Endothelial cell of umbilical vein (primary cell): ENCODE results near the gene LRCH3. TPM values are rescaled to one million over a fixed set of nuclear protein-coding genes. Genes with fewer than 3 reads are reported as not detected.

Experiments
- BruUV-seq: library from RNA; stranded (reverse); fragments of 400-500 nt; replicated peaks from 2 replicates; lab custom pipeline; 2021; lab: Mats Ljungman, UMichigan
- CTCF ChIA-PET: fragments of 300-600, 350-600 bp; sonication (Branson Sonifier 250); formaldehyde crosslinking; loops from one replicate; lab custom pipeline; 2021; ENCODE audit warnings: antibody characterized with exemption, inconsistent platforms; lab: Charles Lee
- POLR2A ChIA-PET: fragments of 300-600, 350-600 bp; sonication (Branson Sonifier 250); formaldehyde crosslinking; loops from one replicate; lab custom pipeline; 2021; ENCODE audit warnings: antibody characterized with exemption, inconsistent platforms; lab: Charles Lee
- DNase-seq: peaks from one replicate; pipeline ENCODE4 v3.0.0-alpha.2; 2011; ENCODE audit warnings: low read depth, low spot score
- FAIRE-seq: peaks from 2 replicates; lab custom pipeline; 2011; peaks lifted over from hg19 to GRCh38; lab: Jason Lieb, UNC
- H2AFZ ChIP-seq: 2 replicates; pipeline ENCODE4 v1.6.0; 2012; ENCODE audit warnings: low read depth, low read length, control low read depth, inconsistent platforms
- H3K27ac ChIP-seq: 2 replicates; pipeline ENCODE4 v1.5.1; 2011; ENCODE audit warnings: low read depth, mild to moderate bottlenecking, control low read depth, low read length, moderate library complexity; ENCODE audit not compliant: insufficient read depth
- H3K27me3 ChIP-seq, 2 experiments: 2 replicates each; pipeline versions ENCODE4 v1.6.0 to v1.6.1; 2011; ENCODE audit warnings: low read length in 2 of 2, mixed read lengths in 1 of 2; ENCODE audit not compliant: control insufficient read depth in 2 of 2, insufficient read depth in 2 of 2
- H3K36me3 ChIP-seq, 2 experiments: 2 replicates in 1 of 2; 3 replicates in 1 of 2; pipeline ENCODE4 v1.5.1; 2011; ENCODE audit warnings: low read length in 2 of 2, mild to moderate bottlenecking in 1 of 2, moderate library complexity in 1 of 2; ENCODE audit not compliant: control insufficient read depth in 2 of 2, insufficient read depth in 2 of 2; ENCODE audit errors: extremely low read depth in 1 of 2
- H3K4me1 ChIP-seq: 3 replicates; pipeline ENCODE4 v1.5.1; 2011; ENCODE audit warnings: mild to moderate bottlenecking, low read length; ENCODE audit not compliant: control insufficient read depth, insufficient read depth; ENCODE audit errors: extremely low read depth
- H3K4me2 ChIP-seq: 2 replicates; pipeline ENCODE4 v1.6.1; 2011; ENCODE audit warnings: low read length, control low read depth, mixed read lengths; ENCODE audit not compliant: insufficient read depth
- H3K4me3 ChIP-seq, 3 experiments: fragments of 200-600 bp in 1 of 3; sonication (generic), shearing (Covaris generic) in 1 of 3; replicated peaks in 1 of 3; 2 replicates each; pipeline ENCODE4 v1.5.1; 2011 to 2016; ENCODE audit warnings: control low read depth in 3 of 3, low read length in 3 of 3, mild to moderate bottlenecking in 2 of 3, inconsistent platforms in 1 of 3, low read depth in 1 of 3, moderate library complexity in 1 of 3; ENCODE audit not compliant: insufficient read depth in 1 of 3
- H3K79me2 ChIP-seq: 2 replicates; pipeline ENCODE4 v1.6.0; 2012; ENCODE audit warnings: low read length, inconsistent platforms; ENCODE audit not compliant: control insufficient read depth, insufficient read depth
- H3K9ac ChIP-seq: replicated peaks from 2 replicates; pipeline ENCODE3; 2011; ENCODE audit warnings: low read length, control low read depth; ENCODE audit not compliant: insufficient read depth; ENCODE audit errors: extremely low read depth
- H3K9me1 ChIP-seq: replicated peaks from 3 replicates; pipeline ENCODE4 v1.6.0; 2011; ENCODE audit warnings: mild to moderate bottlenecking, low read length; ENCODE audit not compliant: control insufficient read depth, insufficient read depth; ENCODE audit errors: extremely low read depth
- H3K9me3 ChIP-seq: replicated peaks from 2 replicates; pipeline ENCODE4 v1.5.1; 2012; ENCODE audit warnings: low read length, inconsistent platforms; ENCODE audit not compliant: control insufficient read depth, insufficient read depth
- H4K20me1 ChIP-seq: replicated peaks from 2 replicates; pipeline ENCODE3; 2011; ENCODE audit warnings: mild to moderate bottlenecking, low read length; ENCODE audit not compliant: control insufficient read depth, insufficient read depth; ENCODE audit errors: extremely low read depth
- JUN ChIP-seq: IDR thresholded peaks from 2 replicates; pipeline ENCODE4 v1.6.1; 2011; ENCODE audit warnings: borderline replicate concordance, low read depth; ENCODE audit not compliant: insufficient read length, insufficient read depth
- MAX ChIP-seq: IDR thresholded peaks from 2 replicates; pipeline ENCODE4 v1.6.1; 2011; ENCODE audit not compliant: insufficient read depth, insufficient read length
- MYC ChIP-seq: IDR thresholded peaks from one replicate; pipeline ENCODE4 v1.6.1; 2011; ENCODE audit warnings: mild to moderate bottlenecking, low read depth, low read length
- dilution Hi-C: fragments of 300-500 bp; cut with MboI; formaldehyde crosslinking; loops from one replicate; pipeline ENCODE4 v1.15.0; 2019; ENCODE audit warnings: low sequenced_read_pairs; ENCODE audit not compliant: extremely low pct_ligation_motif_present
- intact Hi-C: fragments of 100-400 bp; cut with micrococcal nuclease; formaldehyde crosslinking; loops from one replicate; pipeline ENCODE4 v1.10.0; 2022
- polyA plus RNA-seq, 4 experiments: library from polyadenylated mRNA; depleted of rRNA in 3 of 4; stranded (reverse) in 3 of 4; unstranded in 1 of 4; fragments of >200 nt; gene quantifications; 2 replicates each; pipeline versions ENCODE4 v1.2.1 to v1.2.3, GENCODE V29; 2011 to 2012; ENCODE audit warnings: missing spikeins in 1 of 4
- total RNA-seq: library from RNA; stranded (reverse); gene quantifications from 2 replicates; pipeline ENCODE4 v1.2.3, GENCODE V29; 2021
- TF ChIP-seq, protein P1 (sequence below), 2 donors: IDR thresholded peaks; 1 replicate in 1 of 2; 2 replicates in 1 of 2; pipeline ENCODE4 v1.5.1; 2011; ENCODE audit warnings: low read length in 2 of 2, mild to moderate bottlenecking in 2 of 2, moderate library complexity in 2 of 2, control low read depth in 1 of 2, inconsistent platforms in 1 of 2, low read depth in 1 of 2; ENCODE audit not compliant: insufficient read depth in 1 of 2; ENCODE audit errors: extremely low read depth in 1 of 2

Gene LRCH3
- total and polyA plus RNA-seq, 2 donors (not counting 3 experiments of a cell fraction or from before 2014, with no cell fraction given): 43.9 to 60.3 TPM

GRCh38 chr3:197901626-197902025 is 110.6 kb downstream of the LRCH3 start:
- Histone ChIP-seq H3K79me2 (no peaks in the 10 kb centered on the region), H3K9me3 (no peaks in the 10 kb centered on the region), H3K9me1 (no peaks in the 10 kb centered on the region), H4K20me1 (no peaks in the 10 kb centered on the region), H2AFZ (no peak overlapping the region), H3K36me3 (no peaks in the 10 kb centered on the region), H3K4me2 (no peak overlapping the region), H3K9ac (no peak overlapping the region), H3K4me1 (no peaks in the 10 kb centered on the region), H3K4me3 (no peak overlapping the region), H3K27me3 (no peaks in the 10 kb centered on the region), H3K27ac (no peak overlapping the region)
- no TSS peak for BruUV-seq
- TF ChIP-seq JUN (no peak), MYC (no peak)
- FAIRE-seq: no peak
- dilution Hi-C loops: no loop called here
- ChIA-PET POLR2A (no interaction called here), CTCF (no interaction called here)
- no peak for DNase-seq
- intact Hi-C loops: no loop called here

- no peak overlapping the region for H3K27ac ChIP-seq
- H3K4me3 ChIP-seq: no peak overlapping the region
- H3K9me3 ChIP-seq: no peaks in the 10 kb centered on the region
- intact Hi-C loops: loop anchor here (1.0 to 2.0 kb wide), 2 partner anchors 37 to 175 kb away; no protein-coding TSS in a partner anchor
- no peaks in the 10 kb centered on the region for H3K9me1 ChIP-seq
- no TSS peak for BruUV-seq
- POLR2A ChIA-PET: no interaction called here
- H3K36me3 ChIP-seq: no peaks in the 10 kb centered on the region
- CTCF ChIA-PET: interaction anchor here (0.6 to 3.3 kb wide), 15 partner anchors 9 to 174 kb away, joined by 3 to 56 read pairs (median 3); partner anchors contain the start of gene RPL35A
- no peaks in the 10 kb centered on the region for H3K79me2 ChIP-seq
- FAIRE-seq (peak; percentile 83), DNase-seq (peak; percentile 88)
- dilution Hi-C loops: no loop called here
- H3K9ac ChIP-seq: no peak overlapping the region
- no peaks in the 10 kb centered on the region for H4K20me1 ChIP-seq
- no peaks in the 10 kb centered on the region for H3K27me3 ChIP-seq
- H3K4me1 ChIP-seq: no peaks in the 10 kb centered on the region
- no peak overlapping the region for H3K4me2 ChIP-seq
- TF ChIP-seq, protein P1, sequence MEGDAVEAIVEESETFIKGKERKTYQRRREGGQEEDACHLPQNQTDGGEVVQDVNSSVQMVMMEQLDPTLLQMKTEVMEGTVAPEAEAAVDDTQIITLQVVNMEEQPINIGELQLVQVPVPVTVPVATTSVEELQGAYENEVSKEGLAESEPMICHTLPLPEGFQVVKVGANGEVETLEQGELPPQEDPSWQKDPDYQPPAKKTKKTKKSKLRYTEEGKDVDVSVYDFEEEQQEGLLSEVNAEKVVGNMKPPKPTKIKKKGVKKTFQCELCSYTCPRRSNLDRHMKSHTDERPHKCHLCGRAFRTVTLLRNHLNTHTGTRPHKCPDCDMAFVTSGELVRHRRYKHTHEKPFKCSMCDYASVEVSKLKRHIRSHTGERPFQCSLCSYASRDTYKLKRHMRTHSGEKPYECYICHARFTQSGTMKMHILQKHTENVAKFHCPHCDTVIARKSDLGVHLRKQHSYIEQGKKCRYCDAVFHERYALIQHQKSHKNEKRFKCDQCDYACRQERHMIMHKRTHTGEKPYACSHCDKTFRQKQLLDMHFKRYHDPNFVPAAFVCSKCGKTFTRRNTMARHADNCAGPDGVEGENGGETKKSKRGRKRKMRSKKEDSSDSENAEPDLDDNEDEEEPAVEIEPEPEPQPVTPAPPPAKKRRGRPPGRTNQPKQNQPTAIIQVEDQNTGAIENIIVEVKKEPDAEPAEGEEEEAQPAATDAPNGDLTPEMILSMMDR (IDR thresholded peaks at IDR 0.05; ENCODE audit: extremely low read depth in 1 of 2, insufficient read depth in 1 of 2, low read depth in 1 of 2, low read length in 2 of 2): peak; percentile 87 to 89
- TF ChIP-seq MAX: no peak
- H2AFZ ChIP-seq: no peak overlapping the region
These were observed 115.2 kb downstream of the LRCH3 start for GRCh38 chr3:197906023-197906849.
